IMR-90 (cell line): ENCODE data around the gene SAPCD1. TPM values are rescaled to one million over a fixed set of nuclear protein-coding genes. Genes with fewer than 3 reads are reported as not detected.

ENCODE experiments used
- ATAC-seq: fragments of 200-7000 bp; cut with Tn5 transposase; 2 replicates; pipeline ENCODE4 v1.9.1; 2020; ENCODE audit warnings: low read depth, mild to moderate bottlenecking, moderate library complexity
- BruUV-seq: library from RNA; stranded (reverse); fragments of 400-500 nt; replicated peaks from 2 replicates; lab custom pipeline; 2021; lab: Mats Ljungman, UMichigan
- CTCF ChIA-PET: fragments of 300-600 bp; formaldehyde crosslinking; extraction: SDS; loops from one replicate; lab custom pipeline; 2021; ENCODE audit warnings: antibody characterized with exemption; lab: Yijun Ruan, JAX
- POLR2A ChIA-PET: fragments of 300-600 bp; sonication (Branson Sonifier 250); formaldehyde crosslinking; loops from one replicate; lab custom pipeline; 2022; ENCODE audit warnings: antibody characterized with exemption; ENCODE audit not compliant: unreplicated experiment; lab: Charles Lee
- DNase-seq: peaks from one replicate; pipeline ENCODE4 v3.0.0; 2013
- H2AFZ ChIP-seq: replicated peaks from 2 replicates; pipeline ENCODE3; 2013; ENCODE audit warnings: low read length, mild to moderate bottlenecking; ENCODE audit not compliant: poor library complexity
- H2AK5ac ChIP-seq: 2 replicates; pipeline ENCODE4 v1.6.1; 2013; ENCODE audit warnings: low read depth, low read length, inconsistent platforms
- H2AK9ac ChIP-seq: replicated peaks from 2 replicates; pipeline ENCODE3; 2013; ENCODE audit warnings: mild to moderate bottlenecking, low read depth, low read length, moderate library complexity; ENCODE audit not compliant: poor library complexity
- H2BK120ac ChIP-seq: 2 replicates; pipeline ENCODE4 v1.6.1; 2013; ENCODE audit warnings: low read depth, low read length, inconsistent platforms
- H2BK15ac ChIP-seq: 3 replicates; pipeline ENCODE4 v1.6.1; 2013; ENCODE audit warnings: low read depth, low read length, inconsistent platforms
- H2BK20ac ChIP-seq: 2 replicates; pipeline ENCODE4 v1.6.1; 2013; ENCODE audit warnings: low read depth, mild to moderate bottlenecking, inconsistent platforms, low read length, moderate library complexity
- H2BK5ac ChIP-seq: 2 replicates; pipeline ENCODE4 v1.6.1; 2013; ENCODE audit warnings: mild to moderate bottlenecking, low read depth, low read length, inconsistent platforms; ENCODE audit not compliant: poor library complexity, severe bottlenecking
- H3K14ac ChIP-seq: replicated peaks from 2 replicates; pipeline ENCODE4 v1.6.1; 2013; ENCODE audit warnings: low read depth, low read length, inconsistent platforms
- H3K18ac ChIP-seq: 2 replicates; pipeline ENCODE4 v1.6.1; 2013; ENCODE audit warnings: low read depth, low read length, control low read depth
- H3K23ac ChIP-seq: 2 replicates; pipeline ENCODE4 v1.6.1; 2013; ENCODE audit warnings: low read depth, low read length, inconsistent platforms
- H3K27ac ChIP-seq: 2 replicates; pipeline ENCODE4 v1.5.1; 2013; ENCODE audit warnings: mild to moderate bottlenecking, control low read depth, low read length; ENCODE audit not compliant: insufficient read depth
- H3K27me3 ChIP-seq: 2 replicates; pipeline ENCODE4 v1.6.1; 2013; ENCODE audit warnings: low read length; ENCODE audit not compliant: control insufficient read depth, insufficient read depth
- H3K36me3 ChIP-seq: 2 replicates; pipeline ENCODE4 v1.6.1; 2013; ENCODE audit warnings: low read length, mixed read lengths; ENCODE audit not compliant: control insufficient read depth, insufficient read depth
- H3K4ac ChIP-seq: 2 replicates; pipeline ENCODE4 v1.6.1; 2013; ENCODE audit warnings: low read depth, low read length, inconsistent platforms
- H3K4me1 ChIP-seq: 2 replicates; pipeline ENCODE4 v1.6.1; 2013; ENCODE audit warnings: low read length, mixed read lengths; ENCODE audit not compliant: control insufficient read depth, insufficient read depth
- H3K4me2 ChIP-seq: 2 replicates; pipeline ENCODE4 v1.6.1; 2013; ENCODE audit warnings: low read depth, mild to moderate bottlenecking, control low read depth, low read length, moderate library complexity
- H3K4me3 ChIP-seq: 2 replicates; pipeline ENCODE4 v1.5.1; 2013; ENCODE audit warnings: low read depth, mild to moderate bottlenecking, control low read depth, low read length, moderate library complexity; ENCODE audit not compliant: insufficient read depth
- H3K56ac ChIP-seq: 2 replicates; pipeline ENCODE4 v1.6.1; 2013; ENCODE audit warnings: low read length, inconsistent platforms; ENCODE audit not compliant: insufficient read depth; ENCODE audit errors: extremely low read depth
- H3K79me1 ChIP-seq, 2 experiments: 2 replicates each; pipeline ENCODE4 v1.6.1; 2013; ENCODE audit warnings: low read length in 2 of 2, inconsistent platforms in 1 of 2, low read depth in 1 of 2
- H3K9ac ChIP-seq: 2 replicates; pipeline ENCODE4 v1.6.1; 2013; ENCODE audit warnings: low read depth, low read length, control low read depth
- H3K9me1 ChIP-seq: 2 replicates; pipeline ENCODE4 v1.6.1; 2013; ENCODE audit warnings: low read length, inconsistent platforms; ENCODE audit not compliant: insufficient read depth
- H3K9me3 ChIP-seq: 2 replicates; pipeline ENCODE4 v1.6.1; 2013; ENCODE audit warnings: low read length; ENCODE audit not compliant: control insufficient read depth, insufficient read depth
- H4K20me1 ChIP-seq: 2 replicates; pipeline ENCODE4 v1.6.1; 2013; ENCODE audit warnings: low read length, inconsistent platforms; ENCODE audit not compliant: insufficient read depth
- H4K5ac ChIP-seq: 2 replicates; pipeline ENCODE4 v1.6.1; 2013; ENCODE audit warnings: mild to moderate bottlenecking, low read depth, low read length, control low read depth
- H4K8ac ChIP-seq, 2 experiments: 2 replicates each; pipeline ENCODE4 v1.6.1; 2013; ENCODE audit warnings: low read depth in 2 of 2, low read length in 2 of 2, control low read depth in 1 of 2, inconsistent platforms in 1 of 2
- H4K91ac ChIP-seq: 2 replicates; pipeline ENCODE4 v1.6.1; 2013; ENCODE audit warnings: low read depth, low read length, inconsistent platforms; ENCODE audit not compliant: insufficient read depth
- BHLHE40 ChIP-seq: fragments of 150-350 bp; IDR thresholded peaks from 2 replicates; pipeline ENCODE4 v1.6.1; 2016; ENCODE audit warnings: mild to moderate bottlenecking, low read depth, low read length
- MXI1 ChIP-seq: IDR thresholded peaks from 2 replicates; pipeline ENCODE4 v1.6.1; 2012; ENCODE audit warnings: low read depth, mild to moderate bottlenecking, low read length, moderate library complexity, borderline replicate concordance
- POLR2A ChIP-seq: IDR thresholded peaks from 2 replicates; pipeline ENCODE4 v1.6.1; 2012; ENCODE audit warnings: mild to moderate bottlenecking, low read depth, low read length
- RAD21 ChIP-seq: IDR thresholded peaks from 2 replicates; pipeline ENCODE4 v1.6.1; 2012; ENCODE audit warnings: low read length, improper control_type of control experiment
- RFX5 ChIP-seq: IDR thresholded peaks from 2 replicates; pipeline ENCODE4 v1.8.0; 2012; ENCODE audit warnings: low read depth, mild to moderate bottlenecking, low read length, moderate library complexity
- WGBS, 2 experiments: methylation state at CpG; one replicate each; pipeline versions ENCODE4 v1.1.5 to v1.1.7; 2013; ENCODE audit warnings: missing lambda C conversion rate in 2 of 2; ENCODE audit not compliant: insufficient read length in 1 of 2; ENCODE audit errors: extremely low coverage in 2 of 2; 5-methylcytosine and 5-hydroxymethylcytosine counted together
- dilution Hi-C: fragments of 300-500 bp; cut with HindIII; formaldehyde crosslinking; loops from one replicate; pipeline ENCODE4 v1.14.3; 2018; ENCODE audit warnings: low sequenced_read_pairs; ENCODE audit not compliant: unreplicated experiment
- in situ Hi-C: fragments of 300-500 bp; cut with MboI; formaldehyde crosslinking; loops from 3 replicates; pipeline ENCODE4 v1.14.3; 2019; ENCODE audit warnings: low sequenced_read_pairs, inconsistent platforms, mixed read lengths
- intact Hi-C: fragments of 100-400 bp; cut with micrococcal nuclease; formaldehyde crosslinking; loops from 2 replicates; pipeline ENCODE4 v1.10.0; 2022
- polyA plus RNA-seq, 3 experiments: library from polyadenylated mRNA; depleted of rRNA; stranded (reverse); fragments of >200 nt; gene quantifications; 2 replicates each; pipeline ENCODE4 v1.2.3, GENCODE V29; 2012; ENCODE audit warnings: low replicate concordance in 1 of 3
- total RNA-seq: library from RNA; depleted of rRNA; stranded (reverse); fragments of >200 nt; gene quantifications from 2 replicates; pipeline ENCODE4 v1.2.3, GENCODE V29; 2012
- TF ChIP-seq, protein P1 (sequence below): fragments of 150-350 bp; IDR thresholded peaks from 2 replicates; pipeline ENCODE4 v1.6.1; 2016; ENCODE audit warnings: low read depth, mild to moderate bottlenecking, low read length, moderate library complexity, borderline replicate concordance

Gene SAPCD1
- total and polyA plus RNA-seq, 2 of the 4 experiments (the other 2 are of a cell fraction), result 2.3 TPM; not detected in 1

GRCh38 chr6:31794866-31795615 is 32.6 kb downstream of the SAPCD1 start:
- Histone ChIP-seq H2BK20ac (0 out of 2 replicates have a peak overlapping the region, but pooled peaks have one; percentile 21), H3K23ac (peak overlapping the region; percentile 75), H3K79me1 (peaks cover 0 to 48% of the 10 kb centered on the region in 2 experiments), H4K5ac (peak overlapping the region; percentile 79), H3K9me3 (no peaks in the 10 kb centered on the region), H4K91ac (peak overlapping the region; percentile 94), H3K9me1 (0 out of 2 replicates have a peak, but pooled peaks cover 3% of the 10 kb centered on the region), H2AK9ac (peak overlapping the region; percentile 100), H3K56ac (peak overlapping the region; percentile 80), H2AFZ (peak overlapping the region; percentile 100), H3K27ac (peak overlapping the region; percentile 97), H2AK5ac (peak overlapping the region; percentile 98), H3K4me2 (peak overlapping the region; percentile 98), H4K20me1 (no peaks in the 10 kb centered on the region), H3K4ac (peak overlapping the region; percentile 98), H3K27me3 (no peaks in the 10 kb centered on the region), H3K18ac (peak overlapping the region; percentile 9; the same call in 1 of the 2 replicates), H2BK15ac (no peak overlapping the region), H2BK5ac (peak overlapping the region; percentile 100), H3K4me3 (peak overlapping the region; percentile 77), H3K4me1 (no peaks in the 10 kb centered on the region; the same call in 1 of the 2 replicates), H2BK120ac (peak overlapping the region; percentile 1; the same call in 1 of the 2 replicates), H4K8ac (peak overlapping the region; percentile 81 to 82), H3K36me3 (peaks cover 15% of the 10 kb centered on the region), H3K9ac (peak overlapping the region; percentile 93), H3K14ac (peak overlapping the region; percentile 87)
- no peak for TF ChIP-seq MXI1
- TF ChIP-seq, protein P1, sequence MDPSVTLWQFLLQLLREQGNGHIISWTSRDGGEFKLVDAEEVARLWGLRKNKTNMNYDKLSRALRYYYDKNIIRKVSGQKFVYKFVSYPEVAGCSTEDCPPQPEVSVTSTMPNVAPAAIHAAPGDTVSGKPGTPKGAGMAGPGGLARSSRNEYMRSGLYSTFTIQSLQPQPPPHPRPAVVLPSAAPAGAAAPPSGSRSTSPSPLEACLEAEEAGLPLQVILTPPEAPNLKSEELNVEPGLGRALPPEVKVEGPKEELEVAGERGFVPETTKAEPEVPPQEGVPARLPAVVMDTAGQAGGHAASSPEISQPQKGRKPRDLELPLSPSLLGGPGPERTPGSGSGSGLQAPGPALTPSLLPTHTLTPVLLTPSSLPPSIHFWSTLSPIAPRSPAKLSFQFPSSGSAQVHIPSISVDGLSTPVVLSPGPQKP, result no peak
- TF ChIP-seq RAD21, result no peak
- TF ChIP-seq RFX5, result no peak
- no peak for TF ChIP-seq BHLHE40
- TF ChIP-seq POLR2A, result no peak; the same call in 1 of the 2 replicates
- 0% methylated on average over 18 of the region's 44 CpGs; no CpG with 5 or more reads in 1 of the 2 experiments for WGBS, 2 experiments
- CTCF ChIA-PET, result interaction anchor here (1.1 to 1.6 kb wide), 2 partner anchors 11 to 20 kb away, joined by 4 to 10 read pairs; partner anchors contain the start of gene LSM2
- POLR2A ChIA-PET, result interaction anchor here (0.6 kb wide), 1 partner anchor 188 kb away, joined by 3 read pairs; no protein-coding TSS in a partner anchor
- BruUV-seq, result TSS peak; percentile 68
- in situ Hi-C loops (no loop called here), intact Hi-C loops (loop anchor here (1.0 to 2.0 kb wide), 2 partner anchors 32 to 56 kb away; partner anchors contain the start of gene HSPA1B), dilution Hi-C loops (no loop called here)
- DNase-seq (no peak), ATAC-seq (peak; percentile 51)
